HPDE6-E6E7 (cell line): Measurements from ENCODE around the gene BRS3.
"Not testable (repeated sequence)": the region's sequence is repeated elsewhere in the genome, so short reads cannot be mapped to it uniquely, and the experiment has no call there.

Source experiments
- DNase-seq: peaks from one replicate; pipeline ENCODE4 v3.0.0; 2011; ENCODE audit warnings: missing footprints; ENCODE audit errors: extremely low spot score

Gene BRS3

DNA sequence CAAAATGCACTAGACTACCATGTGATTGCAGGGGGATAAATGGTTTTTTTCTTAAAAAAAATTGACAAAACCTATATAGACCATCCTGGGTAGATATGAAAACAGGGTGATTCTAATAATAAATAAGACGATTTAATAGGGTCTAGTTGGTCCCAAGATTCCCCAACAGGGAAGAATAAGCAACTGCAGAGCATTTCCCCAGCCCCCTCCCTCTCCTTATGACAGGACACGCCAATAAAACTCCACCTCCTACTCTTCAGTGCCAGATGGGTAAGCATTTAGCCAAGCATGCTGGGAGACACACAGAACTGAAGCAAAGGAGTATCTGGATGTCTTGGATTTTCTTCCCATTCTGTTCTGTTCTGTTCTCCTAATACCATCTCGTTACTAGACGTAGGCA is at the start of gene BRS3:
TSS of gene BRS3 (plus strand) at position 301 of the 400 bp plus-strand sequence. CDS start 168 bp downstream, outside the sequence.
- DNase-seq = no peak

DNA sequence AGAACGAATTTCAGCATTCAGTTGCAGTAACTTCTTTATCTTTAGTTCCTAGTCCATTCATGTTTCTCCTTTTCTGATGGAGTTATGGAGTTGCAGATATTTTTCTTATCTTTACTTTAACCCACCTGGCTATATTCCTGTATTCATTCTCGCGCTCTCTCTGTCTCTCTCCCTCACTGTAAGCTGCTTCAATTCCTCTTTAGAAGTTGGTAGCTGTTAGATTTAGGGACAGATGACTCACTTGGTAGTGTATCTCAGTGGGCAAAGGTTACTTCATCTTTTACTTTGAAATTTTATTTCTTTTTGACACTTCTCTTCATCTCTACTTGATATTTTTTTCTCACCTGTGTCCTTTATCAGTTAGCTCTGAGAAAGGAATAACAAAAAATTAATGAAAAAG is 49.6 kb upstream of the BRS3 start:
- no peak for DNase-seq

DNA sequence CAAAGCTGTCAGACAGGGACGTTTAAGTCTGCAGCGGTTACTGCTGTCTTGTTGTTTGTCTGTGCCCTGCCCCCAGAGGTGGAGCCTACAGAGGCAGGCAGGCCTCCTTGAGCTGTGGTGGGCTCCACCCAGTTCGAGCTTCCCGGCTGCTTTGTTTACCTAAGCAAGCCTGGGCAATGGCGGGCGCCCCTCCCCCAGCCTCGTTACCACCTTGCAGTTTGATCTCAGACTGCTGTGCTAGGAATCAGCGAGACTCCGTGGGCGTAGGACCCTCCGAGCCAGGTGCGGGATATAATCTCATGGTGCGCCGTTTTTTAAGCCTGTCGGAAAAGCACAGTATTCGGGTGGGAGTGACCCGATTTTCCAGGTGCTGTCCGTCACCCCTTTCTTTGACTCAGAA is 42.1 kb upstream of the BRS3 start:
- DNase-seq = not testable (repeated sequence)

DNA sequence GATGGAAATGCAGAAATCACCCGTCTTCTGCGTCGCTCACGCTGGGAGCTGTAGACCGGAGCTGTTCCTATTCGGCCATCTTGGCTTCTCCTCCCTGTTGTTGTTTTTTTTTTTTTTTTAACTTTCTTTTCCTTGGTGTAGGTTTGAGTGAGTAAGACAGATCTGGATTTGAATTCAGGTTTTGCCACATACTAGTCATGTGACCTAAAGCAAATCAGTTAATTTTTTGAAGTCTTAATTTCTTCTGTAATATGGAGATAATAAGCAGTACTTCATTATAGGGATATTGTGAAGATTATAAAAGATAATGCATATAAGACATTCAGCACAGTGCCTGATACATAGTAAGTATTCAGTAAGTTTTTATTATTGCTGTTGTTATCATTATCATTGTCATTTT is 41.5 kb upstream of the BRS3 start:
- DNase-seq = no peak

DNA sequence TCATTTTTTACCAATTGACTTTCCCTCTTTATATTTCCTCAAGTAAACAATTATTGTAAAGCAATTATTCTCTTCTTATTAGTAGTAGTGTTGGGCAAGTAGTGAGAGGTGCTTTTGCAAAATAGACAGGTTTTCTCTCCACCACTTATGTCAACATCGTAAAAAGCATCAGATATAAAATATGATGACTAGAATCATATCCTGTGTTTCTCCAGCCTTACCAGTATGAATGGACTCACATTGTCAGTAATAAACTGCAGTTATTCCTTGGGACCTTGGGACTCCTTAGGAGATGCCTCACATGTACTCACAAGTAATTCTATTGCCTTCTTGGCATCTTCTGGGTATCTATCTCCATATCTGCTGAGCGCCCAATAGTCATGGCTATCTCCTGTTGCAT is 40.4 kb upstream of the BRS3 start:
- no peak for DNase-seq

DNA sequence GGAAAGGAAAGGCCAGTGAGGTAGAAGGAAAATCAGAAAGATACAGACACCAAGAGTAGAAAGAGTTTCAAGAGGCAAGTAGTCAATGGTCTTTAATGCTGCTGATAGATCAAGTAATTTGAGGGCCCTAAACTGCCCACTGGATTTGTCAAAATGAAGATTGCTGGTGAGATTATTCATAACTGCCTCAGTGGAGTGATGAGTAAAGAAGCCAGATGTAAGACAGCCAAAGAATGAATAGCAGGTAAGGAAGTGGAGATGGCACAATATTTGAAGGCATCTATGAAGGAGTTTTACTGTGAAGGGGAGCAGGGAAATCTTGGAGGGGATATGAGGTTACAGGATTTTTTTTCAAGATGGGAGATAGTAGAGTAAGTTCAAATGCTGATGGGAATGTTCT is 39.8 kb upstream of the BRS3 start:
- no peak for DNase-seq

DNA sequence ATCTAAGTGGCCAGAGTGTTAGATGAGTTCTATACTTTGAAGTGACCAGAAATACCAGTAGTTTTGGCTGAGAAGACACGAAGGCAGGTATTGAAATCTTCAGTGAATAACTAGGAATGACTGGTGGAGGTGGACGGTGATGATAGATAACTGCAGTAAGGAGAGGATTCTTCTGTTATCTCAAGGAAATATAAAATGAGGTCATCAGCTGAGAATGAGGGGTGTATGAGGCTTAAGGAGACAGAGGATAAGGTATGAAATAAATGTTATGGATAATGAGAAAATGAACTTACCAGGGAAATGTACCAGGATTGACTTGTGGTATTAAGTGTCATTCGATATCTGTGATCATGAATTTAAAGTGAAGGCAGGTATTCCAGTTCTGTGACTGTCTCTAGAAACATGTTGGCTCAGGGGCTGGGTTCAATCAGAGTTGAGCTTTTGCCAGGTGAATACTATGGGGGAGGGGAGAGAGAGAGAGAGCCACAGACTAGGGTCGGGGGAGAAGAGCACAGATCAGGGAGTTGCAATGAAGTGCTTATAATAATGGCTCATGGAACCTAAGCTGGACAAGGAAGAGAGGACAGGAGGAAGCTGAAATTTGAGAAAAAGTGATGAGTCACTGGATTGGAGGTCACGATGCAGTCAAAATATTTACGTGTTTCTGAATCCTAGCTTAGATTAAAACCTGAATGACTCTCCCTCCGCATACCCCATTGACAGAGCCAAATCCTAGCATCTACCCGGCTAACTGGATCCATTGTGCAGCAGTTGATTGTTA is 37.5 kb upstream of the BRS3 start:
- peak; percentile 4 for DNase-seq

DNA sequence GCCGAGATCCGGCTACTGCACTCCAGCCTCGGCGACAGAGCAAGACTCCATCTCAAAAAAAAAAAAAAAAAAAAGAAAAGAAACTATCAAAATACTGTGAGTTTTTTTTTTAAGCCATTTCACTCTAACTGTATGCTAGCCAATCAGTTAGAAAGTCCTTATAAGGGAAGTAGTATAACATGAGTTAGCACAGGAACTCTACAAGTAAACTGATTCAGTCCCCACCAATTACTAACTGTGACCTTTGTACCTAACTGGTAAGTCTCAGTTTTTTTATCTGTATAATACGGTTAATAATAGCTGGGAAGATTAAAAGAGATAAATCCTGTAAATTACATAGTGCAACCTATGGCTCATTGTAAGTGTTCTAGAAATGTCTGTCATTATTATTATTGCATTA is 35.1 kb upstream of the BRS3 start:
- no peak for DNase-seq

DNA sequence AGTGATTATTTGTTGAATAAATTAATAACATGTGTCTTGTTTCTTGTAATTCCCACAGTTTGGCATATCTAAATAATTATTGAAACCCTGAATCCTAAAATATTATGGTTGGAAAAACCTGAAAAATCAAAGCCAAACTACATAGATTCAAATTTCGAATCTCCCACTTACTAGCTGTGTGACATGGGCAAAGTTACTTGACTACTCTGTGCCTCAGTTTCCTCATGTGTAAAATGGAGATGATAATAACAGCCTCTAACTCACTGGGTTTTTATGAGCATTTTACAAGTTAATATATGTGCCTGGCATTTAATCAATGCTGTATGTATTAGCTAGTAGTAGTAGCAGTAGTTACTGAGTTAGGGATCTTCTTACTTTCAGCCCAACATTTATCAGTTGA is 34.6 kb upstream of the BRS3 start:
- DNase-seq = no peak

DNA sequence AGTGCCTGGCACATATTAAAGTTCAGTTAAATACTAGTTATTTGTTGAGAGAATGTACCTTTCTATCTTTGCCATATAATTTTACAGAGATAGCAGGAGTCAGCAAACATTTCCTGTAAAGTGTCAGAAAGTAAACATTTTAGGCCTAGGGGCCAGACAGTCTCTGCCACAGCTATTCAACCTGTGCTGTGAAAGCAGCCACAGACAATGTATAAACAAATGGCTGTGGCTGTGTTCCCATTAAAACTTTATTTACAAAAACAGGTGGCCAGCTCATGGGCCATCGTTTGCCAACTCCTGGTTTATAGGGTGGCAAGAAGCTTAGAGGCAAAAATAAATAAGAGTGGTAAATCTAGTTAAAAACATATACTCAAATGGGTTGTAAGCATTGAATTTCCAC is 34.0 kb upstream of the BRS3 start:
- no peak for DNase-seq

DNA sequence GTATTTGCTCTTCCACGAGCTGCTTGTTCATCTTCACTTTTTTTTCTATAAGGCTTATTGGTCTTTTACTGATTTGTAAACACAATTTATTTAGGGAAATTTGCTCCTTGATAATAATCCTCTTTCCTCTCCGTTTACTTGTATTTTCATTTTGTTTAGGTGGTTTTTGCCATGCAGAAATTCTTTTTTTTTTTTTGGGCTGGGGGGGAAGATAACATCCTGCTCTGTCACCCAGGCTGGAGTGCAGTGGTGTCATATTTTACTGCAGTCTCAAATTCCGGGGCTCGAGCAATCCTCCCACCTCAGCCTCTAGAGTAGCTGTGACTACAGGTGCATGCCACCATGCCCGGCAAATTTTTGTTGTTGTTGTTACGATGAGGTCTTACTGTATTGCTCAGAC is 31.6 kb upstream of the BRS3 start:
- no peak for DNase-seq

DNA sequence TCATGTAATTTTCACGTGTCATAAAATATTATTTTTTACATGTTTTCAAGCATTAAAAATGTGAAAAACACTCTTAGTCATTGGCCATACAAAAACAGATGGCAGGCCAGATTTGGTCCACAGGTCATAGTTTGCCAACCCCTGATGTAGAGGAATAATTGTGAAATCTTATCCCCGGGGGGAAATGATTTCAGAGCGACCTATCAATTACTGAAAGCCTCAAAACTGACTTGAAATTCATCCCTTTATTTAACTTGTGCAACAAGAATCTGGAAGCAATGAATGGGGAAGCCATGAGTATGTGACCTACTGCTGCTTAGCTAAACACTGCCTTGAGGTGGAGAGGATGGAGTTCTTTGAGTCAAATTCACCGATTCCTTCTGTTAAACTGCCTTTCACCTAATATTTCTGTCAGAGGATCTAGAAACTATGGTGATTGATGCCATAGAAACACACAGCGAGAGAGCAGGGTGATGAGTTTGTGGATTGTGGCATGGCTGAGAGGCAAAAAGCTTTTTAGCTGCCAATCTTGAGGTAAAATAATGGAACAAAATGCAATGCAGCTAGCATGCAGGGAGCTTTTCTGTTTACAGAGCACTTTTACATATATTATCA is 30.3 kb upstream of the BRS3 start:
- DNase-seq = no peak

DNA sequence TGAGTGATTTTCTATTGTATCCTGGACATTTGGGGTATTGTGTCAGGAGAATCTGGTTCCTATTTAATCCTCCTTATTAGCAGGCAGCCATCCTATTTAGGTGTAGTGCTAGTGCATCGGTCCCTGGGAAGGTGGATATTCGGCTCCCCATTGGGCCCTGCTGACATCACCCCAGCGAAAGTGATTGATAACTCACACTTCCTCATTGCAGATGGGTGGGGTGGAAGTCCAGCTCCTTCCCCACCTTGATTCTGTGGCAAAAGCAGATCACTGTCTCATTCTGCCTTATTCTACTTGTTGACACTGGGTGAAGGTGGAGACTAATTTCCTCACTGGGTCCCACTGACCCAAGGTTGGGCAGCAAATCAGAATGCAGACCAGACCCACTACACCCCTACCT is 23.2 kb upstream of the BRS3 start:
- DNase-seq = no peak

DNA sequence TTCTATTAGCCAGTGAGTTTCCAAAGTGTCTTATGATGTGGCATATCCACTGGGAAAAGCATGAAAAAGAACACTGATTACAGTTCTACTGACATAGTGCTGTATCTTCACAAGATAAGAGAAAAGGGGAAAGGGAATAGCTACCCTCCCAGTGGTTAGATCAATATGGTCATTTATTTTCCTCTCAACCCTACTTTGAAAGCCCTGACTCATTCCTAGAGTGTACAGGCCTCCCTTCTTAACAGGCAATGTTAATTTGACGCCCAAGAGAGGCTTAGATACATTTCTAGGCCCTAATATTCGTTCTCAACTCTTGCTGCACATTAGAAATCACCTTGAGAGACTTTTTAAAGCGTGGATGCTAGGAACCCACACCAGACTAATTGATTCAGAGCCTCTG is 20.4 kb upstream of the BRS3 start:
- no peak for DNase-seq

DNA sequence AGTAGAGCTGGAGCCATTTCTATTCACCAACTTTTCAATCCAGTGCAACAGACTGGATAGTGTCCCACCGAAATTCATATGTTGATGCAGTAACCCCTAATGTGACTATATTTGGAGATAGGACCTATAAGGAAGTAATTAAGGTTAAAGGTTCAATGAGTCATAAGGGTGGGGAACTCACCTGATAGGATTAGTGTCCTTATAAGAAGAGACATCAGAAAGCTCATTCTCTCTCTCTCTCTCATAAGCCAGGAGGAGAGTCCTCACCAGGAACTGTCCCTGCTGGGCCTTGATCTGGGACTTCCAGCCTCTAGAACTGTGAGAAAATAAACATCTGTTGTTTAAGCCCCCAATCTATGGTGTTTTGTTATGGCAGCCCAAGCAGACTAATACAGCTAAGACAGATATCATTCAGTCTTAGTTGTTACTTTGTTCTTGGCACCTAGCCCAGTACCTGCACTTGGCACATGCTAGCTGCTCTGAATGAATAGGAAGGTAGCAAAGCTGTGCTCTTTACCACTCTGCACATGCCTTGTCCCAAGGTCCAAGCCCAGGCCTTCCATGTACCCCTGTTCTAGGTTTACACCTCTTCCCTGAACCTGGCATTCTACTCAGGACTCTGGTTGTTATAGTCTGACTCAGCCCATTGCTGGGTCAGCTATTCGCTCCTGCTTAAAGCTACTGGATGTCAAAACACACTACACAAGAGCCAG is 19.2 kb upstream of the BRS3 start:
- no peak for DNase-seq

DNA sequence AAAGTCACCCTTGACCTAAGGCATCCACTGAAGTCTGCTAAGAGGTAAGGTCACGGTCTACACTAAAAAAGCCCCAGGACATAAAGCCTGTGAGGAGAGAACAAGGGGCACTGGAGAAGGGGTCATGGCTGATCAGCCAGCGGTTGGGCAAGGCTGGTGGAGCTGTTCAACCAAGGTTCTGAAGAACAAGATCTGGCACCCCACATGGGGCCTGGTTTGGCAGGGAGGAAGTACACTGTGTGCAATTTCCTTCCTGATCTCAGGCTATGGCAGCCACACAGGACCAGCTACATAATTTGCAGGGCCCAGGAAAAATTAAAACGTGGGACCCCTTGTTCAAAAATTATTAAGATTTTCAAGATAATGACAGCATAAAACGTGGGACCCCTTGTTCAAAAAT is 14.1 kb upstream of the BRS3 start:
- no peak for DNase-seq

DNA sequence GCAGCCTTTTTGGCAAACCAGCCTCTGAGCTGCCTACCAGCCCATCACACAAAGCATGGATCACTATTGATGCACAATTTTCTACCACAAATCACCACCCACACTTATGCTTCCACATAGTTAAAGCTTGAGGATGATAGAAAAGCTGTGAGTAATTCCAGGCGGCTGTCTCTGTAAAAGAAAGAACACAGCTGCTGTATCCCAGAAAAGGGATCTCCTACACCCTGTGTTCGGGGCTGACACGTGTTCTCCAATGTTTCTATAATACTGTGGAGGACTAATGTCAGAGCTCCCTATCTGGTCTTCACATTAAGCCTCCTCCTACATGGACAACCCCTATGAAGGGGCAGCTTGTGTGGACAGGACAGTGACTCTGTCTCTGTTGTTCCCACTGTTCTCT is 12.5 kb upstream of the BRS3 start:
- DNase-seq = no peak

DNA sequence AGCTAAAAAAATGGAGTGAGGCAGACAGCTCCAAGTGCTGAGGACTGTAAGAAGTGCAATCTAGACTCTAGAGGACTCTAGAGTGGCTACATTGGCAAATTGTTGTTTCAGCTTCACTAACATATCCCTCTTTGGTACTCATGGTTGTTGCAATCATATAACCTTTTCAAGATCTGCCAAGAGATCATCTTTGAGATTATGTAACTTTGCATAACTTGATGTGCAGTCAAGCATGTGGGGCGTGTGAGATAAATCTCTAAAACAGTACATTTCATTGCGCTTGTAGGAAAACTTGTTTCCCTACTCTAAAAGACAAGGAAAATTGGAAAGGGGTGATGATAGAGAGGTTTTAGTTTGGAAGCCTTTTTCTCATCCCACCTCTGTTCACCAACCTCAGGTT is 11.2 kb upstream of the BRS3 start:
- DNase-seq = no peak

DNA sequence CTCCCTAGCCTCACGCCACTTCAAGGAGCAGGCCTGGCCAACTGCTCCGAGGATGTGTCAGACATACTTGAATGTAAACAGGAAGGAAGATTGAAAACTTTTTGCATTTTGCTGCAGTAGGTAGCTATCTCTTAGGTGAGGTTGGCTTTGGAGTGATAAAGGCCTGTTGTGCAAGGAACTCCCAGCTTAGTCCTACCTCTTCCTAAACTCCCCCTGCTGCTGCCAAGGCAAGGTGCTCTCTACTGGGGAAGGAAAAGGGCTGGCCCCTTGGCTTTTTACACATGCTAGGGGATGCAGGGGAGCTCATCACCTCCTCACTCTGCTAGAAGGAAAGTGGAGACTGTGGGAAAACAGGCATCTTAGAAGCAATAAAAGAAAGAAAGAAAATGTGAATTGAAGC is 10.7 kb upstream of the BRS3 start:
- no peak for DNase-seq

DNA sequence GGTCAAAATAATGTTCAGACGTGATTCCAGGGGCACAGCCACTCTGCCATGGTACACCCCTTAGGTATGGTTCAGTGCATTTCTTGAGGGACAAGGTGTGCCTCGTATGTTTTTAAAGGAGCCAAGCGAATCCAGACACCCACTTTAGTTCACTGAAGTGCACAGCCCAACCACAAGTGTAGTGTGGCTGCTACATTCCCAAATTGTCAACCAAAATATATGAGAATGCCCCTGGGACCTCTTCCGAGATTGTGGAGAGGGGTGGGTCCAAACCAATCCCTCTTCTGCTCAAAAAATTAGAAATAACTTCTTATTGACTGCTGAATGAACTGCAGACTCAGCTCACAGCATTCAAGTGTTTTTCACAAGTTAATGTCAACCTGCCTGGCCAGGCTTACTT is 7.4 kb upstream of the BRS3 start:
- DNase-seq = no peak

DNA sequence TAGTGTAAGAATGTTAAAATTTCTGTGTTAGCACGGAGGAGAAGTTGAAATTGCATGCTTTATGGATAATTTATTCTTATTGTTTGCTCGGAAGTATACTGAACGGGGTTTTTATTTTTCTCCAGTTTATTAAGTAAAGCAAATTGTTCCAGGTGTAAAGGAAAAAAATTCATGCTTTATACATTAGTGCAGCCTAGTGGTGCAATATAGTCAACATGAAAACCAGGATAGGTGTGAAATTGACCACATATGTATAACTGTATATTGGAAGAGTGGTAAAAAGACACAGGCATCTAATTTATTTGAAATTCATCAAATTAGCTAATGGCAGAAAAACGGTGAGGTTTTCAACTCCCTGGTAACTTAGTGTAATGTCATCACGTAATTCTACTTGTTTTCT is 959 bp downstream of the BRS3 start:
- DNase-seq = no peak

DNA sequence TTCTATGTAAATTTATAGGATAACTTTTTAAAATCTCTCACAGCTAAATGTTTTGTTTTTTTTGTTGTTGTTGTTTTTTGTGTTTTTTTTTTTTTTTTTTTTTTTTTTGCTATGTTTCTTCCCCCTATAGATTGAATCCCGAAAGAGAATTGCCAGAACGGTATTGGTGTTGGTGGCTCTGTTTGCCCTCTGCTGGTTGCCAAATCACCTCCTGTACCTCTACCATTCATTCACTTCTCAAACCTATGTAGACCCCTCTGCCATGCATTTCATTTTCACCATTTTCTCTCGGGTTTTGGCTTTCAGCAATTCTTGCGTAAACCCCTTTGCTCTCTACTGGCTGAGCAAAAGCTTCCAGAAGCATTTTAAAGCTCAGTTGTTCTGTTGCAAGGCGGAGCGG is 4.1 kb downstream of the BRS3 start:
- no peak for DNase-seq

DNA sequence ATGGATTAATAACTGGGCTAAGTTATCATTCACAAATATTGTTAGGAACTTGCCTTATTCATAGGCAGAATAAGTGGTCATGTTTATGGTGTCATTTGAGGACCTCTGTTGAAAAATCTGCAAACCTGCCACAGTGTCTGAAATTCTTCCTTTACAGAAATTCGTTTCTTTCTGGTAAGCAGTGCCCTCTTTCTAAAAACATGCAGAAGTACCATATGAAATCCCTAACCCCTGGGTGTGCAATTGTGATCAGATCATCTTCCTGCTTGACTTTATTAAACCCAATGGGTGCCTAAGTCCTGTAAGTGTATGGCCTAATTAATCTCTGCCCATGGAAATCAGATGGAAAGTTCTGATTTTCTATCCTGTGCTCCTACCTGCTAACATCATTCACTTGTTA is 5.3 kb downstream of the BRS3 start:
- no peak for DNase-seq
